Activated T-helper 1 cell treated with anti-CD3 and anti-CD28 coated beads, Interleukin-2, amount 50 U/mL, for 16 hours (primary cell): ENCODE results near the gene RYR2.

Experiments
- DNase-seq, 2 donors: peaks; one replicate each; pipeline ENCODE4 v3.0.0-alpha.2; 2020; ENCODE audit warnings: low read depth in 1 of 2, low spot score in 1 of 2

The RYR2 gene

GRCh38 chr1:237634922-237635321 lies 592.9 kb downstream of the RYR2 start:
- no peak for DNase-seq

GRCh38 chr1:237638555-237638954 lies 596.6 kb downstream of the RYR2 start:
- DNase-seq = no peak

- no peak for DNase-seq
Measured at GRCh38 chr1:237640011-237640671, 598.2 kb downstream of the RYR2 start.

- no peak for DNase-seq
Measured at GRCh38 chr1:237640966-237641365, 599.0 kb downstream of the RYR2 start.

GRCh38 chr1:237650809-237651208 lies 608.8 kb downstream of the RYR2 start:
- DNase-seq = no peak

- DNase-seq = no peak
Measured at GRCh38 chr1:237655778-237656177, 613.8 kb downstream of the RYR2 start.

- no peak for DNase-seq
Measured at GRCh38 chr1:237664348-237664747, 622.4 kb downstream of the RYR2 start.

- DNase-seq = no peak
Measured at GRCh38 chr1:237670302-237670701, 628.3 kb downstream of the RYR2 start.

GRCh38 chr1:237671262-237671661 lies 629.3 kb downstream of the RYR2 start:
- DNase-seq = no peak

GRCh38 chr1:237671935-237672334 lies 630.0 kb downstream of the RYR2 start:
- DNase-seq = no peak

GRCh38 chr1:237672748-237673147 lies 630.8 kb downstream of the RYR2 start:
- no peak for DNase-seq

- no peak for DNase-seq
Measured at GRCh38 chr1:237673631-237674030, 631.6 kb downstream of the RYR2 start.

GRCh38 chr1:237677979-237678378 lies 636.0 kb downstream of the RYR2 start:
- DNase-seq = no peak

- DNase-seq = no peak
Measured at GRCh38 chr1:237679687-237680086, 637.7 kb downstream of the RYR2 start.

GRCh38 chr1:237681210-237681609 lies 639.2 kb downstream of the RYR2 start:
- no peak for DNase-seq

- DNase-seq = no peak
Measured at GRCh38 chr1:237684236-237684635, 642.3 kb downstream of the RYR2 start.

- DNase-seq = no peak
Measured at GRCh38 chr1:237685551-237685950, 643.6 kb downstream of the RYR2 start.

- DNase-seq = no peak
Measured at GRCh38 chr1:237687804-237688203, 645.8 kb downstream of the RYR2 start.

- DNase-seq = no peak
Measured at GRCh38 chr1:237690656-237691055, 648.7 kb downstream of the RYR2 start.

- DNase-seq = no peak
Measured at GRCh38 chr1:237692255-237692654, 650.3 kb downstream of the RYR2 start.

GRCh38 chr1:237695878-237696277 lies 653.9 kb downstream of the RYR2 start:
- DNase-seq = no peak

- no peak for DNase-seq
Measured at GRCh38 chr1:237700181-237700580, 658.2 kb downstream of the RYR2 start.

GRCh38 chr1:237701534-237701933 lies 659.5 kb downstream of the RYR2 start:
- no peak for DNase-seq

- DNase-seq = no peak
Measured at GRCh38 chr1:237702161-237702560, 660.2 kb downstream of the RYR2 start.
